ENCODE data around the gene WASF3.

DNA sequence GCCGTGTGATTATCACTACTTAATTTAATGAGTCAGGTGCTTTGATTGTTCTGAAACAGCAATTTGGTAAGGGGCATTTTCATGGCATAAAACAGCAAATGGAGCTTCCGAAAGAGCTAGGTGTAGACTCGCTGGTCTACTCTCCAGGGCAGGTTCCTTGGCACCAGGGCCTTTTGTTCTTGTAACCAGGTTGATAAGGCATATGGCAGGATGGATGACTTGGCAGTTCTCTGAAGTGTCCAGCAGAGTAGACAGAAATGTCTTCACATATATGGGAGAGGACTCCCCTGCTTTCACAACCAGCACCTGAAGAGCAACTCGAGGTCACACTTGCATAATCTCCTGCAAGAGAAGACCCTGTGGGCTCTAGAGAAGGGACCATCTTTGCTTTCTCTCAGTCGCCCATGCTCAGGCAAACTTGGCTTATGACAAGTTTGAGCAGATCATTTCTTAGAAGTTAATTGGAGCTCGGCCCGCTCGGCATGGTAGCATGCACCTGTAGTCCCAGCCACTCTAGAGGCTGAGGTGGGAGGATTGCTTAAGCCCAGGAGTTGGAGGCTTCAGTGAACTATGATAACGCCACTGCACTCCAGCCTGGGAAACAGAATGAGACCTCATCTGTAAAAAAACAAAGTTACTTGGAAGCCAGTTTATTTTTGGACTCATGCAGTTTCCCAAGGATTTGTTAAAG lies 23.3 kb upstream of the WASF3 start:
- TF ChIP-seq, protein P1, sequence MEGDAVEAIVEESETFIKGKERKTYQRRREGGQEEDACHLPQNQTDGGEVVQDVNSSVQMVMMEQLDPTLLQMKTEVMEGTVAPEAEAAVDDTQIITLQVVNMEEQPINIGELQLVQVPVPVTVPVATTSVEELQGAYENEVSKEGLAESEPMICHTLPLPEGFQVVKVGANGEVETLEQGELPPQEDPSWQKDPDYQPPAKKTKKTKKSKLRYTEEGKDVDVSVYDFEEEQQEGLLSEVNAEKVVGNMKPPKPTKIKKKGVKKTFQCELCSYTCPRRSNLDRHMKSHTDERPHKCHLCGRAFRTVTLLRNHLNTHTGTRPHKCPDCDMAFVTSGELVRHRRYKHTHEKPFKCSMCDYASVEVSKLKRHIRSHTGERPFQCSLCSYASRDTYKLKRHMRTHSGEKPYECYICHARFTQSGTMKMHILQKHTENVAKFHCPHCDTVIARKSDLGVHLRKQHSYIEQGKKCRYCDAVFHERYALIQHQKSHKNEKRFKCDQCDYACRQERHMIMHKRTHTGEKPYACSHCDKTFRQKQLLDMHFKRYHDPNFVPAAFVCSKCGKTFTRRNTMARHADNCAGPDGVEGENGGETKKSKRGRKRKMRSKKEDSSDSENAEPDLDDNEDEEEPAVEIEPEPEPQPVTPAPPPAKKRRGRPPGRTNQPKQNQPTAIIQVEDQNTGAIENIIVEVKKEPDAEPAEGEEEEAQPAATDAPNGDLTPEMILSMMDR (IDR thresholded peaks at IDR 0.05; ENCODE audit: low read depth, low read length, poor library complexity, severe bottlenecking) = no peak
- TF ChIP-seq EZH2phosphoT487 (IDR thresholded peaks at IDR 0.05; ENCODE audit: borderline replicate concordance, low read length) = no peak
